SK-N-SH (cell line): ENCODE data around the gene KLHL14.

Experiments used
- CTCF ChIP-seq: fragments of 200-600 bp; sonication (generic); IDR thresholded peaks from 2 replicates; pipeline ENCODE4 v1.6.1; 2017; ENCODE audit warnings: antibody characterized with exemption, mild to moderate bottlenecking, moderate library complexity
- GABPA ChIP-seq: IDR thresholded peaks from 2 replicates; pipeline ENCODE4 v1.4.0; 2012; ENCODE audit warnings: low read depth, mild to moderate bottlenecking
- MXI1 ChIP-seq: IDR thresholded peaks from 2 replicates; pipeline ENCODE4 v1.6.1; 2012; ENCODE audit warnings: mild to moderate bottlenecking, low read depth, low read length, improper control_type of control experiment
- NRF1 ChIP-seq: IDR thresholded peaks from 2 replicates; pipeline ENCODE4 v1.6.1; 2012; ENCODE audit warnings: low read depth, mild to moderate bottlenecking, low read length
- PBX3 ChIP-seq: IDR thresholded peaks from 2 replicates; pipeline ENCODE4; 2012
- REST ChIP-seq: IDR thresholded peaks from 2 replicates; pipeline ENCODE4 v1.6.1; 2012; ENCODE audit warnings: mild to moderate bottlenecking, low read depth, low read length, moderate library complexity
- SMC3 ChIP-seq: IDR thresholded peaks from 2 replicates; pipeline ENCODE4 v1.6.1; 2012; ENCODE audit warnings: low read depth, low read length, improper control_type of control experiment
- TAF1 ChIP-seq: IDR thresholded peaks from 2 replicates; pipeline ENCODE4 v1.6.1; 2012; ENCODE audit warnings: low read depth, mild to moderate bottlenecking, low read length, moderate library complexity, borderline replicate concordance
- TCF12 ChIP-seq: IDR thresholded peaks from 2 replicates; pipeline ENCODE4 v1.4.0; 2012

GRCh38 chr18:32770666-32771168, 2.1 kb downstream of the KLHL14 start:
- TF ChIP-seq NRF1: no peak
- no peak for TF ChIP-seq CTCF
- TF ChIP-seq TCF12: no peak
- TF ChIP-seq MXI1: no peak
- TF ChIP-seq GABPA: no peak
- TF ChIP-seq TAF1: no peak
- no peak for TF ChIP-seq PBX3
- TF ChIP-seq SMC3: no peak
- no peak for TF ChIP-seq REST
